Activated CD4-positive, alpha-beta T cell treated with anti-CD3 and anti-CD28 coated beads for 48 hours (primary cell): ENCODE measurements around the gene KNDC1.
"Not testable (repeated sequence)": the region's sequence is repeated elsewhere in the genome, so short reads cannot be mapped to it uniquely, and the experiment has no call there.

ENCODE experiments used
- DNase-seq: peaks from one replicate; pipeline ENCODE4 v3.0.0-alpha.2; 2020

Gene KNDC1

DNA sequence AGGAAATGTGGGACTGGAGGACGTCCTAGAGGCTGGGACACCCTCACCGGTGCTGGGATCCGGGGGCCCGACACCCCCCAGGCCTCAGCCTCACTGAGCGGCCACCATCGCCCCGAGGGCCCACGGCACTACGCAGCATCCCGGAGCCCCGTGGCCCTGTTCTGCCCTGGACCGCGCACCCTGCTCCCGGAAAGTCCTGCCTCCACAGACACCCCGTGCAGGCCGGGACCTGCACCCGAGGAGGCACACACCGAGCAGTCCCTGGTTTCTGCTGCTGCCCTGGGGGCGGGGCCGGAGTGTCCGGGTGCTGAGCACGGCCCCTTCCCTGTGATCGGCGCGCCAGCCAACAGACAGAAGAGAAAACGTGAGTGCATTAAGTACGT is 18.1 kb upstream of the KNDC1 start:
- DNase-seq = no peak

DNA sequence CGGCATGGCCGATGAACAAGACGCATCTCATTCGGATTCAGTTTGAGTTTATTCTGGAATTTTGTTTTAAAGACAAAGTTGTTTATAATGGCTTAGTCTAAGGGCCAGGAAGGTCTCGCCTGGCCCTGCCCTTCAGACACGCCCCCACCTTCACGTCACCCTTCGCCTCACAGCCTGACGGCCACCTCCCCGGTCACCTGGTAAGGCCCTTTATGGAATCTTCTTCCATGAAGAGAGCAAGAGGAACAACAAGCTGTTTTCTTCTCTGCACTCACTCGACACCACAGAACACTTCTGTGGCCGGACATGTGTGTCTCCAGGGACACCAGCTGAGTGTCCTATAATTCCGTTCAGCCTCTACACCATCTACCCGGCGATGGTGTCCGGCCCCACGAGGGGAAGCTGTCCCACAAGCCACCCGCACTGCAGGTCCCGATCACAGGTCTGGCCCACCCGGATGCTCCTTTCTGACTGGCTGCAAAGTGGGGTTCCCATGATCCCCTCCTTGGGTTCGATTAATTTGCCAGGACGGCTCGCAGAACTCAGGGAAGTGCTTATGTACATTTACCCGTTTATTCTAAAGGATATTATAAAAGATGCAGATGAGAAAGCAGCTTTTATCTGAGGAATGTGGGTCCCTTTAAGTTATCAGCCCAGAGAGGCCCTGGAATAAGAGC is 17.4 kb upstream of the KNDC1 start:
- no peak for DNase-seq

DNA sequence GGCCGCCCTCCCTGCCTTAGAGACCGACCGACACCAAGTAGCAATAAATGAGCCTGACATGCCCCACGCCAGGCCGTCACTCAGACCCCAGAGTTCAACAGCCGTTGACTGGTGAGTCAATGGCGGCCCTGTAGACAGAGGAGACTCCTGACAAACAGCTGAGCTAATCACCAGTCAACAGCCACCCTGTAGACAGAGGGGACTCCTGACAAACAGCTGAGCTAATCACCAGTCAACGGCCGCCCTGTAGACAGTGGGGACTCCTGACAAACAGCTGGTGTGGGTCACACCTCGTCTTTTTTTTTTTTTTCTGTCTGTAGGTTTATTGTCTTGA is 16.9 kb upstream of the KNDC1 start:
- DNase-seq = no peak

DNA sequence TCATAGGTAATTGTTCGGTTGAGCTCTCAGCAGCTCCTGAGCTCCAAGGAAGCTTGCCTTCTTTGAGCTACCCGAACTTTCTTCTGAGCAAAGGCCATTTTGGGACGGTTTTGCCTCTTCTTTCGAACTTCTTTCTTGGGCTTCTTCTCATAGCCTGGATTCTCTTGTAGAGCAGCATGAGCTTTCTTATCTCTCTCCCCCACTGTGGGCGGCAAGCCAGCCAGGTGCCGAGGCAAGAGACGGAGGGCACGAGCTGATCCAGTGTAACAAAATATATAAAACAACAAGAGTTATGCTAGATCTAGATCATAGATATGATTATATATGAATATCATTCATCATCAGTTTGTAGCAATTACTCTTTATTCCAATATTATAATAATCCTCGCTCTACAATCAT is 16.5 kb upstream of the KNDC1 start:
- DNase-seq = no peak

DNA sequence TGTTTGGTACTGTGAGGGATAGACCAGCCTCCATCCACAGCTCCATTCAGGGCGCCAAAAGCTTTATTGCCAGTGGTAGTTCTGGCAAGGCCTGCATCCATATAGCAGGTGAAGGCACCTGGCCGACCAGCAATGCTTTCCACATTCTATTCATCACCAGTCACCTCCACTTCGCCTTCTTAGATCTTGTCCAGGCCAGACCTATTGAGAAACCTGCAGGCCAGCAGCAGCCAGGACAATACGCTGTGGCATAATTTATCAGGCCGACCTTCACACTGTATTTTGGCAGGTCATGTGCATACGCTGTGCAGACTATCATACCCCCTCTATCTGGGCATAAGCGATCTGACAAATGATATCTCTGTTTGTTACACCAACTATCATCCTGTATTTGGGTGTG is 15.2 kb upstream of the KNDC1 start:
- DNase-seq = no peak

DNA sequence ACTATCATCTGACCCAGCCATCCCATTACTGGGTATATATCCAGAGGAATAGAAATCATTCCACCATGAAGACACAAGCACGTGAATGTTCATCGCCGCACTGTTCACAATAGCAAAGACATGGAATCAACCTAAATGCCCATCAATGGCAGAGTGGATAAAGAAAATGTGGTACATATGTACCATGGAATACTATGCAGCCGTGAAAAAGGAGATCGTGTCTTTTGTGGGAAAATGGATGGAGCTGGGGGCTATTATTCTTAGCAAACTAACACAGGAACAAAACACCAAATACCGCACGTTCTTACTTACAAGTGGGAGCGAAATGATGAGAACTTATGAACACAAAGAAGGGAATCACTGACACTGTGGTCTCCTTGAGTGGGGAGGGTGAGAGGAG is 9.8 kb upstream of the KNDC1 start:
- no peak for DNase-seq

DNA sequence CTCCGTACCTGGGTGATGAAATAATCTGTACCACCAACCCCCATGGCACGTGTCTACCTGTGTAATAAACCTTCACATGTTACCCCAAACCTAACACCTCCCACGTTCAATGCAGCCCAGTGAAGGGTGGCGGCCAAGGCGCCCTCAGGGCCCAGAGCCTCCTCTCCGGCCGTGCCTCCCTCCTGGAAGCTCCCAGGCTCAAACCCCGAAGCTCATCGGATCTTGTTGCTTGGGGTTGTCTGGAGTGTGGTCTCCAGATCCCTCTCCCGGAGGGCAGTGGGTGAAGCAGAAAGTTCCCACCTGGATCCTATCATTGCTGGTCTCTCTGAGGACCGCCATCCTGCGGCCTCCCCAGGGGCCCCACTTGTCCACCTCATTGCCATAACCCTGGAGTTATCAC is 9.4 kb upstream of the KNDC1 start:
- DNase-seq = no peak

DNA sequence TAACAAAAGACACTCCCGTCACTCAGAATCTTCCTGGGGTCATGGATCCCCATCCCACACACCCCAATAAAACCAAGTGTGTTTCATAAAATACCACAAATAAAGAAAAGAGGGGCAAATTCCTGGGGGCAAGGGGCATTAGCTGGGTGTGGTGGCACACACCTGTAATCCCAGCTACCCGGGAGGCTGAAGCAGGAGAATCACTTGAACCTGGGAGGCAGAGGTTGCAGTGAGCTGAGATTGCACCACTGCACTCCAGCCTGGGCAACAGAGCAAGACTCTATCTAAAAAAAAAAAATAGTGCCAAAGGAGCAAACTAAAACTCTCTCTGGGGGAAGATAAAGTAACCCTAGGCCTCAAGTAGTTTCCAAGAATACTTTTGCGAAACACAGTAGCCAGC is 8.9 kb upstream of the KNDC1 start:
- DNase-seq = not testable (repeated sequence)

DNA sequence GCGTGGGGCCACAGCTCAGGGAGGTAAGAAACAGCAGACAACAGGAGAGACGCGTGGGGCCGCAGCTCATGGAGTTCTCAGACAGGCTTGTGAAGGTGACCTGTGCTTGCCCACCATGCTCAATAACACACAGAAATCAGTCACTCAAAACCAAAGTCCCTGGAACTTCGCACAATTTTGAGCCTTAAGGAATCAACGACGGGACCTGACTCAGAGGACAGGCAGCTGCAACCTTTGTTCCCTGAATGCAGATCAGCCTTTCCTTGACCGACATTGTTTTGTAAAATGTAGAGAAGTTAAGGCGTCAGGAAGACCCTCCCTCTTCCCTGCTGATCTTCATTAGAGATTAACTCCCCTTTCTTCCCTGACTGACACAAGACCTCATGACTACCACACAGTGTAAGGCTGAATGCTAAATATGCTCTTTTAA is 8.5 kb upstream of the KNDC1 start:
- DNase-seq = no peak

DNA sequence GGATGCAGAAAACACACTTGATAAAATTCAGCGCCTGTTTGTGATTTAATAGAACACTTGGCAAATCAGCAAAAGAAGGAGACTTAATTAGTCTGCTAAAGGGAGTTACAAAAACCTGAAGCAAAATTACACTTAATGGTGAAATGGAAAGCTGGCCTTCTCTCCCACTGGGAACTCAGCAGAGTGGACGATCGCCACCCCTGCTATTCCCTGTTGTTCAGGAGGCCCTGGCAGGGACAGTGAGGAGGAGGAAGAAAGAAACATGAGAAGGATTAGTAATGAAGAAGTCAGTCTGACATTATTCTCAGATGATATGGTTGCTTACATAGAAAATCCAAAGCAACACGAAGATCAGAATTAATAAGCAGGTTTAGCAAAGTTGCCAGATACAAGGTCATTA is 5.6 kb upstream of the KNDC1 start:
- no peak for DNase-seq

DNA sequence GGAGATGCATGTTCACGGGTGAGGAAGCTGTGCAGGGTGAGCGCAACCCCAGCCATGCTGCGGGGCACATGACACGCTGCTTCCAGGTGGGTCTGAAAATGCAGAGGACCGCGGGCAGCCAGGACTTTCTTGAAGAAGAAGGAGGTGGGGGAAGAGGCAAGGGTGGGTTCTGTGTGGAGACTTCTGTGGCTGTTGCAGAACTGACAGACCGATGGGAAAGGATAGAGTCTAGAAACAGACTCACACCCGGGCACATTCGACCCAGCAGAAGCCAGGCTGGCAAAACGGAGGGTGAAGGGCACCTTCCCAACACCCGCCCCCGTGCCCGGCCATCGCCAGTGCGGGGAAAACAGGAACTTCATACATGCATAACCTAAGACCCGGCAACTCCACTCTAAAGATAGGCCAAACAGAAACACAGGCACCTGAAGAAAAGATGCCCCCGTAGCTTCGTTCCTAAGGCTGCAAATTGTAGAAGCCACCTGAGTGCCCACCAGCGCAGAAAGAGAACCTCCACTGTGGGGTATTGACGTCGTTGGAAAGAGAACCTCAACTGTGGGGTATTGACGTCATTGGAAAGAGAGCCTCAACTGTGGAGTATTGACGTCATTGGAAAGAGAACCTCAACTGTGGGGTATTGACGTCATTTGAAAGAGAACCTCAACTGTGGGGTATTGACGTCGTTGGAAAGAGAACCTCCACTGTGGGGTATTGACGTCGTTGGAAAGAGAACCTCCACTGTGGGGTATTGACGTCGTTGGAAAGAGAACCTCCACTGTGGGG is 4.8 kb upstream of the KNDC1 start:
- no peak for DNase-seq

DNA sequence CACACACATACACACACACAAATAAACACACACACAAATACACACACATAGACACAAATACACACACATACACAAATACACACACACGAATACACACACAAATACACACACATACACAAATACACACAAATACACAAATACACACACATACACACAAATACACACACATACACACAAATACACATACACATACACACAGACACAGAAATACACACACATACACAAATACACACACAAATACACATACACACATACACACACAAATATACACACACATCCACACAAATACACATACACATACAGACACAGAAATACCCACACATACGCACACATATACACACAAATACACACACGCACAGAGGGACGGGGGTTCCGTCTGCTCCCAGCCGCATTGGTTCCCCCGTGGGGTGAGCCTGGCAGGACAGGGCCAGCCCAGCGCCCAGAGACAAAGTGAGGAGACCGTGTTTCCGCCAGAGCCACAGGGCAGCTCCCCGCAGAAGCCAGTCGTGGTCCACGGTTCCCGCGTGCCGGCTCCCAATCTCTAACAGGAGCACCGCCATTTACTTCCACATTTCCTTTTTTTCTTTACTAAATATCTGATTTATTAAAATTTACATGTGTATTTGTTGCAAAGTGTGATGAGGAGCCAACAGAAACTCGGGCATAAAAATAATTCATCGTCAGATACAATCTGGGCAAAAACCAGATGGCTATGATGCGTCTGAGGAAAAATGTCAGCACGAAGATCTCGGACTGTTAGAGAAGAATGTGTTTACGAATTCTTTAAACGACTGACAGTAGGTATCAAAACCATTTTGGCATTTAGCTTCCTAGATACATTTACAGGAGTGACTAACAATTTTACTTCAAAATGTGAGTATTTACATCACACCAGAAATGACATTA is 3.1 kb upstream of the KNDC1 start:
- no peak for DNase-seq

DNA sequence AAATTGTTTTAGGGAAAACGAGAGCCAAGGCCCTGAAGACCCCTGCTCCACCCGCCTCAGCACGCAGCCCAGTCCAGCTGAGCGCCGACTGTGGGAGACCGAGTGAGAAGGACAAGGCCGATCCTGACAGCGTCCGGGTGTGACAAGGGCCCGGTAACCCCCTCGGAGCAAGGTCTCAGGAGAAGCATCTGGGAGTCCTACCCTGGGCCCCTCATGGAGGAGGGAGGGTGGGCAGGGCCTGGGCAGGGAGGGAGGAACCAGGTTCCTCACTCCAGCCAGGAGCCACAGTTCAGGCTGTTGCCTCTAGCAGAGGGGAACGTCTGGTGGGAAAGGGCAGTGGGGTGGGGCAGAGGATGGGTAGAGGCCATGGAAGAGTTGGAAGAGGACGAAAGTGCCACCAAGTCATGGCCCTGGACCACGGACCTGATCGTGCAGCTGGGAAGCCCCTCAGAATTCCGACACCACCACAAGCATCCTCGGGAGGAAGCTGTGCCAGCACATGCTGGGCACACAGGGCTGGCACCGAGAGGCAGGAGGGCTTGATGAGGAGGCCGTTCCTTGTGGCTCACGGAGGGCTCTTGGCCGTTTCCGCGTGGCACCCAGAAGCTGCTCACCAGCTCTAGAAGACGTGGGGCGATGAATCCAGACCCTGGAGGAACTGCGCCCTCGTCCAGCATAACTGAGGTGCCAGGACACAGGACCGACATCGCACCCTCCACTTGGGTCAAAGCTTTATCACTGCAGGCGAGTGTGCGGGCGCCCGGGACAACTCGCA is 2.2 kb upstream of the KNDC1 start:
- DNase-seq = no peak

DNA sequence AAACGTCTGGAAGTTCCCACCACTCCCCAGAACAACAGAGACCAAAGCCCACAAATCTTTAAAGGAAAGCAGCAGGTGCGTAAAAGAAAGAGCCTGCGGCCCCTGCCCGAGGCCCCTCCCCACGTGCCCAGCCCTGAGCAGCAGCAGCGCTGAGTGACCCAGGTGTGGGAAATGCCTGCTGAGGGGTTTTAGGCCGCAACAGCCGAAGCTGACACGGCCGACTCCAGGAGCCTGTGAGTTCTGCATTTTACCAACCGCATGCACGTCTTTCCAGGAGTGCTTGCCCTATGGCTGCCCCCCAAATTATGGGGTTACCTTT is 1.6 kb upstream of the KNDC1 start:
- no peak for DNase-seq

DNA sequence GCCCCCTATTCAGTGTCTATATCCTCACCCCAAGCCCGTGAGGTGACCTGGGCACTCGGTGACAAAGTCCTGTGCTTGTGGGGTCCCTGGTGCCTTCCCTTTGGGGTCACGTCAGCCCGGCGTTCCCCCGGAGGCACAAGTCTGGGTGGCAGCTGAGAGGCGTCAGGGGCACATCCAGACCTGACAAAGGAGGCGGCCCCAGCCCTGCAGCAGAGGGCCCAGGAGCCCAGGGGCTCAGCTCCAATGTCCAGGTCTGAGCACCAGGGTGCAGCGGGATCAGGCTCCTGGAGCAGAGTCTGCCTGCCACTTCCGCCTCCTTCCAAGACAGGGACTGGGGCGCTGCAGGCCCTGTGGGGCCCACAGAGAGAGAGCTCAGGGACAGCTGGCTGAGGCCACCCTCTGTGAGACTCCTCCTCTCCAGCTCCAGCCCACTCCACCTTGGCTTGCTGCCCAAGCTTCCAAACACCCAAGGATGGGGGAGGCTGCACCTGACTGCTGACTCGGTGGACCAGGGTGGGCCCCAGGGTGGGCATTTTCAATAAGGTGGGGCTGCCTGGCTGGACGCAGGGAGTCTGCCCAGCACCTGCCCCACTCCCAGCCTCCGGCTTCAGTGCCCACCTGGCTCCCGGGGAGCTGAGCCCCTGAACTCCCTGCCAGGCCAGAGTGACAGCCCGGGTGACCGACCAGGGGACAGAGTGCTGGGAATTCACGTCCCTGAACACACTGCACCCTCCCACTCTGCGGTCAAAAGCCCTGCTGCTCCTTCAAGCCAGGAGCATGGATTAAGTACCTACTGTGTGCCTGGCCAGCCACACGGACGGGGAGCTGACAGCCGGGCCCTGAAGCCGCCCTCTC is 1.0 kb upstream of the KNDC1 start:
- DNase-seq = no peak

DNA sequence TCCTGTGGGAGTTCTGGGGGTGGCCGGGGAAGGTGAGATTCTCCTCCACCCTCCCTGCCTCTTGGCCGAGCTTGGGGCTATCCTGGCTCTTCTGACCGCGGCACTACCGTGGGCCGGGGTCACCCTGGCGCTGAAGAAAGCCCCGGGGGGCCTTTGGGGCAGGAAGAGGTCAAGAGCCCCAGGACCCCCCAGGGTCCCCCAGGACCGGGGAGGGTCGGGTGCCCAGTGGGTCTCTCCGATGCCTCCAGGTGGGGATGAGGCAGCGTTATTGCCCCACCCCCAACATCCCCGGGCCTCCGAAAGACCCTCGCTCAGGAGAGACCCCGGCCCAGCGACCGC is 439 bp upstream of the KNDC1 start:
- no peak for DNase-seq

DNA sequence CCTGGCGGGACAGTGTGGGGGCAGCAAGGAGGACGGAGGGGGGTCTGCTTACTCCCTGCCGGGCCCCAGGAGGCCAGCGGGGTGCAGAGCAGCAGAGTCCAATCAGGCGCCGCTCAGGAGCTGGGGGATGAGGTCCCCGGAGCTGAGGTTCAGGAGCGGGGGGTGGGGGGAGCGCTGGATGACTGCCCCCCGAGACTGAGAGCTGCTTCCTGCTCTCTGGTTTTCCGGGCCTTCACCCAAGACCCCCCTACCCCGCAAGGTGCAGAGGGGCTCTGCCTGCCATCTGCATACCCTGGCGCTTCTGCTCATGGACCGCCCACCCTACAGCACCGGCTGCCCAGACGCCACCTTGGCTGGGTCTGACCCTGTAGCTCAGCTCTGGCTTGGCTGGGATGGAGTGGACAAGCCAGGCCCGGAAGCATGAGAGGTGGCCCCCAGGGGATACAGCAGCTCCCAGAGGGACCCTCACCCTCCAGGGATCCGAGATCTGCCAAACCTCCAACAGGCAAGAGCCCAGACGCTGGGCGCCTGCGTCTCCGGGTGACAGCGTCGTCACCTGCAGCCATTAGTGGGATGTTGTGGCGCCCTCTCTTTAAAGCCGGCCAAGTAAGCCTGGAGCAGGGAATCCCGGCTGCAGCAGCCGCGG is 930 bp downstream of the KNDC1 start:
- DNase-seq = no peak

DNA sequence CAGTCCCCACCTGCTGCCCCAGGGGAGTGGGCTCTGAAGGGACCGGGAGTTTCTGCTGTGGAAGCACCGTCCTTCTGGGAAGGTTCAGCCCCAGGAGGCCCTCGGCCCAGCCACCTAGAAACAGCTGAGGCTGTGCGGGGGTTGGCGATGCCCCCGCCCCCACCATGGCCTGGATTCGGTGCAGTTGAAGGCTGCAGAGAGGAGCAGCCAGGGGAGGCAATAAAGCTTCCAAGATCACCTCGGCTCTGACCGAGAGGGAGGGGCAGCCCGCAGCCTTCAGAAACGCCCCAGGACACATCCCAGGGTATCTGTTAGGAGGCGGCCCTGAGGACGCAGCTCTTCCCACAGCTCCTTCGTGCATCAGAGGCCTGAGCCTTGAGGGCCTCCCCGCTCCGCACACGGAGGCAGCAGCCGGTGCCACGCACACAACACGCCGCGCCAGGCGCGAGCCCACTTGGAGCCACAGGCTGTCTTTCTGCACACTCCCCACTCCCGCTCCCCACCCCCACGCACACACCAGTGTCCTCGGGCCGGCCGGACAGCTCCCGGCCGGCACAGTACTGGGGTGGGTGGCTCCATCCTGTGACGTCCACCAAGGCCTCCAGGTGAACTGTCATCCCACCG is 1.6 kb downstream of the KNDC1 start:
- DNase-seq = no peak

DNA sequence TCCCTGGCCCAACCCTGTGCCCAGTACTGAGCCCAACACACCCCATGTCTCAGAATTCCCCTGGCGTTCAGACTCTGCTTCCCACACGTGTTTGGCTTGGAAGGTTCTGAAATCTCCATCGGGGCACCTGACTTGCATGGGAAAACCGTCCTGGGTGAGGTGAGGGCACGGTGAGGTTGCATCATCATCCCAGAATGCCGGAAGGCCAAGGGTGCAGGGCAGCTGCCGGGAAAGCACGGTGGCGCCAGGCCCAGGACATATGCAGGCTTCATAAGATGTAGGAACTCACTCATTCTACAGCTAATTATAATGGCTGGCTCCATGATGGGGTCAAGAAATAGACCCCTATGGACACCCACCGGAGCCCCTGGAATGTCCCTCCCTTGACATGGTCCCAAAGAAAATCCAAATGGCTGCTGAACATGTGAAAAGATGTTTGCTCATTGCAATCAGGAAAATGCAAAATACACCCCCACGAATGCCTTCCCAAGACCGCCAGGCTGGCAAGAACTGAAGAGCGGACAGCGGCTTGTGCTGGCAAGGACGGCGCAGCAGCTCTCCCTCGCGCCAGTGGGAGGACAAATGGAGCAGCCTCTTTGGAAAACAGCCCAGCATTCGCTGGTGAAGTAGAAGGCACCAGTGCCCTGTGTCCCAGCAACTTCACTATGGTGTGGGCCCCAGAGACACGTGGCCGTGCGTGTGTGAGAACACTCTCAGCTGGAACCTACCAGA is 2.3 kb downstream of the KNDC1 start:
- no peak for DNase-seq
